ENCODE measurements around the gene TMC6. TPM values are rescaled to one million over a fixed set of nuclear protein-coding genes. Genes with fewer than 3 reads are reported as not detected.
A peak's percentile ranks its signal among the peaks of the same experiment; 100 is the strongest.
"Not testable (repeated sequence)": the region's sequence is repeated elsewhere in the genome, so short reads cannot be mapped to it uniquely, and the experiment has no call there.

Gene TMC6
- total and polyA plus RNA-seq, 4 experiments from 2014 or later: 258 to 702 (median 498) TPM

DNA sequence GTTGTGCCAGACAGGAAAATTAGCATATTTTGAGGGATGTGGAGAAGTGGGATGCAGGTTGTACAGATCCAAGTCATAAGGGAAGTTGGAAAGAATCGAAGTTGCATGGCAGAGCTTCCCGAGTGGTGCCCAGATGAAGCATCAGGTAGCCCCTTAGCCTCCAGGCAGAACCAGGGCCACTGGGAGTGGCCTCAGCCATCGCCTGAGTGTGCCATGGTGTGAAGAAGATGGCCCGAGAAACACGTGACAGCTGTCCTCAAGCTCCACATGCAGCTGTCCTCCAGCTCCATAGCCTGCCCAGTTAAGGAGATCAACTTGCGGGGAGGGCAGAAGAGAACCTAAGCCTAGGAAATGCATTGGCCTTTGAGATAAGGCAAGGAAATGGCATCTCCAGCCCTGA, 33.5 kb downstream of the TMC6 start:
- ChIA-PET CTCF (ENCODE audit: partially characterized antibody) (interaction anchor here (1.9 kb wide), 1 partner anchor 11 kb away, joined by 4 read pairs; no protein-coding TSS in a partner anchor), POLR2A (ENCODE audit: partially characterized antibody) (interaction anchor here (1.1 to 1.7 kb wide), 2 partner anchors 39 to 68 kb away, joined by 3 to 5 read pairs; no protein-coding TSS in a partner anchor)
- H3K27ac Mint-ChIP-seq: no peak overlapping the region
- H3K4me1 Mint-ChIP-seq: no peaks in the 10 kb centered on the region
- peaks cover 69 to 91% of the 10 kb centered on the region in 2 donors for H3K36me3 Mint-ChIP-seq
- DNase-seq: no peak
- no peak overlapping the region for H3K27ac ChIP-seq (ENCODE audit: low read depth, low read length)
- H3K27me3 Mint-ChIP-seq: no peaks in the 10 kb centered on the region
- peaks cover 82% of the 10 kb centered on the region for H3K36me3 ChIP-seq (ENCODE audit: insufficient read depth, low read length)
- H3K4me3 Mint-ChIP-seq: no peak overlapping the region
- H3K9me3 Mint-ChIP-seq: no peaks in the 10 kb centered on the region
- no peaks in the 10 kb centered on the region for H3K9me3 ChIP-seq (ENCODE audit: control insufficient read depth in 1 of 2, low read length in 2 of 2)
- intact Hi-C loops (cut with micrococcal nuclease): no loop called here
- H3K27me3 ChIP-seq (ENCODE audit: insufficient read depth, low read length): no peaks in the 10 kb centered on the region
- H3K4me1 ChIP-seq (ENCODE audit: insufficient read depth, low read length): no peaks in the 10 kb centered on the region
- no peak overlapping the region for H3K4me3 ChIP-seq (ENCODE audit: low read length in 2 of 2)

DNA sequence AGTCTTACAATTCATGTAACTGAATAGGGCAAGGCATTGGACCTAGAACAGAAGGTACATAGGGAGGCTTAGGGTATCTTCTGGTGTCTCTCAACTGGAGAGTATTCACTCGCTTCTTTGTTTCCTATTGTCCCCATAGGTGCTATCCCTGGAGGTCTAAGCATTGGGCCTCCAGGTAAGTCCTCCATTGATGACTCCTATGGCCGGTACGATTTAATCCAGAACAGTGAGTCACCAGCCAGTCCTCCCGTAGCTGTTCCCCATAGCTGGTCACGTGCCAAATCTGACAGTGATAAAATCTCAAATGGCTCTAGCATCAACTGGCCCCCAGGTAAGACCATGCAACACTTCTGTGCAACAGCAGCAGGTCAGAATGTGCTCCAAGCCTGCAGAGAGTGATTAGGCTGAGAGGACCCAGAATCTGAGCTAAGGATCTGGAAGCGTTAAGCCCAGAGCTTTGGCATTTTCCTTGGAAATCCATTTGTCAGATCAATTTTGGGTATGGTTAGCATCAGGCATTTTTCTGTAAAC, 35.7 kb downstream of the TMC6 start:
- Mint-ChIP-seq H3K27me3 (no peaks in the 10 kb centered on the region), H3K9me3 (no peaks in the 10 kb centered on the region), H3K4me1 (peaks cover 0 to 2% (median 0%) of the 10 kb centered on the region in 4 donors), H3K36me3 (peaks cover 61 to 84% of the 10 kb centered on the region in 2 donors), H3K4me3 (no peak overlapping the region), H3K27ac (peak overlapping the region in 3 of 7 donors; percentile 7 to 61 (median 13))
- ChIA-PET CTCF (ENCODE audit: partially characterized antibody) (interaction anchor here (1.2 to 1.4 kb wide), 3 partner anchors 45 to 158 kb away, joined by 3 to 5 read pairs (median 4); no protein-coding TSS in a partner anchor), POLR2A (ENCODE audit: partially characterized antibody) (interaction anchor here (0.6 to 1.6 kb wide), 3 partner anchors 13 to 49 kb away, joined by 3 to 4 read pairs (median 4); no protein-coding TSS in a partner anchor)
- Histone ChIP-seq H3K27me3 (ENCODE audit: insufficient read depth, low read length) (no peaks in the 10 kb centered on the region), H3K27ac (ENCODE audit: low read depth, low read length) (no peak overlapping the region), H3K36me3 (ENCODE audit: insufficient read depth, low read length) (peaks cover 85% of the 10 kb centered on the region), H3K4me3 (ENCODE audit: low read length in 2 of 2) (no peak overlapping the region), H3K4me1 (ENCODE audit: insufficient read depth, low read length) (no peaks in the 10 kb centered on the region), H3K9me3 (ENCODE audit: control insufficient read depth in 1 of 2, low read length in 2 of 2) (no peaks in the 10 kb centered on the region)
- DNase-seq: no peak
- intact Hi-C loops (cut with micrococcal nuclease): no loop called here

DNA sequence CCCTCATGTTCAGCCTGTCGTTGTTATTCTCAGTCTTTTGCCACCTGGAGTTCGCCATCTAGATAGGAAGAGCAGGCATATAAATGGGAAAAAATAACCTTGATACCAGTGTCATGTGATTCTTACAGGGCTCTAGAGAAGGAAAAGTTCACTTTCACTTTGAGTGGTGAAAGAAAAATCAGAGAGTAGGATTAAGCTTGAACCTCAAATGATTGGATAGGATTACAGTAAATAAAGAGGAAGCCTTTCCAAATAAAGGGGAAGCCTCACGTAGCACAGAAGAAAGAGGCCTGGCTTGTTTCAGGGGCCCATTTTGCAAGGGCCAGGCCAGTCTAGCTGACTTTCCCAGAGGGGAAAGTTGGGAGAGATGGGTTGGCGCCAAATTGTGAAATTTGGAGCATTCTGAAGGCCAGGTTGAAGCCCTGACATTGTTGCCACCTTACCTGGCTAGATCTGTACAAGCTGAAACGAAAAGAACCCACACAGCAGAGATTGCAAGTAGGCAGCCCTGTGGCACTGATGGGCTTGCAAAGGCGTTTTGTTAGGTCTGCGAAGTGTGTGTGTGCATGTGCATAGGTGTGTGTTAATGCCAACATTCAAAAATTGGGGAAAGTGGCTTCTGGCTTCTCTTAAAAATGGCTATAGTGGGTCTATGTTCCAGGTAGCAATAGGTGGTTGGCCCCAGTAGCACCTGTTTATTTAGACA, 38.8 kb downstream of the TMC6 start:
- Histone ChIP-seq H3K4me3 (ENCODE audit: low read length in 2 of 2) (no peak overlapping the region), H3K9me3 (ENCODE audit: control insufficient read depth in 1 of 2, low read length in 2 of 2) (no peaks in the 10 kb centered on the region), H3K27me3 (ENCODE audit: insufficient read depth, low read length) (no peaks in the 10 kb centered on the region), H3K27ac (ENCODE audit: low read depth, low read length) (no peak overlapping the region), H3K4me1 (ENCODE audit: insufficient read depth, low read length) (no peaks in the 10 kb centered on the region), H3K36me3 (ENCODE audit: insufficient read depth, low read length) (peaks cover 70% of the 10 kb centered on the region)
- peaks cover 60 to 83% of the 10 kb centered on the region in 2 donors for H3K36me3 Mint-ChIP-seq
- H3K4me1 Mint-ChIP-seq: peaks cover 0 to 5% (median 0%) of the 10 kb centered on the region in 4 donors
- ChIA-PET CTCF (ENCODE audit: partially characterized antibody) (interaction anchor here (3.0 kb wide), 1 partner anchor 87 kb away, joined by 9 read pairs; no protein-coding TSS in a partner anchor), POLR2A (ENCODE audit: partially characterized antibody) (interaction anchor here (1.5 kb wide), 1 partner anchor 37 kb away, joined by 3 read pairs; no protein-coding TSS in a partner anchor)
- intact Hi-C loops (cut with micrococcal nuclease): no loop called here
- H3K4me3 Mint-ChIP-seq: no peak overlapping the region
- H3K27ac Mint-ChIP-seq: peak overlapping the region in 4 of 7 donors; percentile 6 to 82 (median 20)
- no peak for DNase-seq
- H3K9me3 Mint-ChIP-seq: no peaks in the 10 kb centered on the region
- H3K27me3 Mint-ChIP-seq: no peaks in the 10 kb centered on the region

DNA sequence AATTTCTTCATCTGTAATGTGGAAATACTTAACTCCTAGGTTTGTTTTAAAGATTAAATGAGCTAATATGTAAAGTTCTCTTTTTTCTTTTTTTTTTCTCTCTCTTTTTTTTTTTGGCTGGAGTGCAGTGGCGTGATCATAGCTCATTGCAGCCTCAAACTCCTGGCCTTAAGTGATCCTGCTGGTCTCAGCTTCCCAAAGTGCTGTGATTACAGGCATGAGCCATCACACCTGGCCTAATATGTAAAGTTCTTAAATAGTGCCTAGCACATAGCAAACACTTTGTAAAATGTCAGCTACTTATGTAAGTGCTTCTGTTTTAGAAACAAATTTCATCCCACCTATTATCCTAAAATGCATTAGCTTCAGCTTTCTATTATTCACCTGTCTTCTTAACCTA, 40.0 kb downstream of the TMC6 start:
- intact Hi-C loops (cut with micrococcal nuclease): no loop called here
- ChIA-PET POLR2A (ENCODE audit: partially characterized antibody) (interaction anchor here (1.5 kb wide), 1 partner anchor 38 kb away, joined by 3 read pairs; no protein-coding TSS in a partner anchor), CTCF (ENCODE audit: partially characterized antibody) (interaction anchor here (0.7 to 1.2 kb wide), 4 partner anchors 19 to 163 kb away, joined by 3 to 5 read pairs (median 4); no protein-coding TSS in a partner anchor)
- Mint-ChIP-seq H3K9me3 (no peaks in the 10 kb centered on the region), H3K27me3 (no peaks in the 10 kb centered on the region), H3K27ac (peak overlapping the region in 1 of 7 donors; percentile 64), H3K4me1 (peaks cover 0 to 5% (median 0%) of the 10 kb centered on the region in 4 donors), H3K36me3 (peaks cover 57 to 76% of the 10 kb centered on the region in 2 donors), H3K4me3 (no peak overlapping the region)
- DNase-seq: no peak
- Histone ChIP-seq H3K4me3 (ENCODE audit: low read length in 2 of 2) (no peak overlapping the region), H3K9me3 (ENCODE audit: control insufficient read depth in 1 of 2, low read length in 2 of 2) (no peaks in the 10 kb centered on the region), H3K36me3 (ENCODE audit: insufficient read depth, low read length) (peaks cover 66% of the 10 kb centered on the region), H3K4me1 (ENCODE audit: insufficient read depth, low read length) (no peaks in the 10 kb centered on the region), H3K27me3 (ENCODE audit: insufficient read depth, low read length) (no peaks in the 10 kb centered on the region), H3K27ac (ENCODE audit: low read depth, low read length) (no peak overlapping the region)

DNA sequence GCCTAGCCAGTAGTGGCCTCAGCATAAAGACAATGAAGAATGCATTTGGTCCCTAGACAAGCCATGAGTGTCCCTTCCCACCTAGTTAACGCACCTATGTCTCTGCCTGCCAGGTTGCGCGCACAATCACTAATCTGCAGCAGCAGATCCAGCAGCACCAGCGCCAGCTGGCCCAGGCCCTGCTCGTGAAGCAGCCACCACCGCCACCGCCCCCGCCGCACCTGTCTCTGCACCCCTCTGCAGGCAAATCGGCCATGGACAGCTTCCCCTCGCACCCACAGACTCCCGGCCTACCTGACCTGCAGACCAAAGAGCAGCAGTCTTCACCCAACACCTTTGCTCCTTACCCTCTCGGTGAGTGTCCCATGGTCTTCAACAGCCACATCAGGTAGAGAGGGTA, 41.8 kb downstream of the TMC6 start:
- Mint-ChIP-seq H3K36me3 (peaks cover 48 to 78% of the 10 kb centered on the region in 2 donors), H3K27me3 (no peaks in the 10 kb centered on the region), H3K9me3 (no peaks in the 10 kb centered on the region), H3K4me3 (no peak overlapping the region), H3K4me1 (peaks cover 0 to 5% (median 0%) of the 10 kb centered on the region in 4 donors), H3K27ac (peak overlapping the region in 1 of 7 donors; percentile 53)
- ChIA-PET POLR2A (ENCODE audit: partially characterized antibody) (no interaction called here), CTCF (ENCODE audit: partially characterized antibody) (interaction anchor here (0.7 to 6.1 kb wide), 2 partner anchors 21 to 90 kb away, joined by 3 to 62 read pairs; no protein-coding TSS in a partner anchor)
- H3K27ac ChIP-seq (ENCODE audit: low read depth, low read length): no peak overlapping the region
- intact Hi-C loops (cut with micrococcal nuclease): no loop called here
- no peak overlapping the region for H3K4me3 ChIP-seq (ENCODE audit: low read length in 2 of 2)
- H3K36me3 ChIP-seq (ENCODE audit: insufficient read depth, low read length): peaks cover 58% of the 10 kb centered on the region
- DNase-seq: no peak
- H3K27me3 ChIP-seq (ENCODE audit: insufficient read depth, low read length): no peaks in the 10 kb centered on the region
- H3K4me1 ChIP-seq (ENCODE audit: insufficient read depth, low read length): no peaks in the 10 kb centered on the region
- no peaks in the 10 kb centered on the region for H3K9me3 ChIP-seq (ENCODE audit: control insufficient read depth in 1 of 2, low read length in 2 of 2)

DNA sequence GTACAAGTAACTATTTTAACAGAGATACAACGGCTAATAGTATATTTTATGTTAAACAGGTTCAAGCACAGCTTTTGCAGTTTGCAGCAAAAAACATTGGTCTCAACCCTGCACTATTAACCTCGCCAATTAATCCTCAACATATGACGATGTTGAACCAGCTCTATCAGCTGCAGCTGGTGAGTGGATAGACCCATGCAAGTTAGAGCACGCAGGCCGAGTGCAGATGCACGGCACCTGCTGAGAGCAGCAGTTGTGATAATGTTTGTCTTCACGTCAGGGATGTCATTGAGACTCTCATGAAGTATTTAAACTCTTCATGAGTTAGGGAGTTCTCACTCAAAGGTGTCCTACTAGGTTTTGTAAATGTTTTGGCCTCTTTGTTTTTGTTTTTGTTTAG, 45.6 kb downstream of the TMC6 start:
- H3K9me3 Mint-ChIP-seq: no peaks in the 10 kb centered on the region
- Histone ChIP-seq H3K27me3 (ENCODE audit: insufficient read depth, low read length) (no peaks in the 10 kb centered on the region), H3K4me3 (ENCODE audit: low read length in 2 of 2) (no peak overlapping the region), H3K36me3 (ENCODE audit: insufficient read depth, low read length) (peaks cover 51% of the 10 kb centered on the region), H3K9me3 (ENCODE audit: control insufficient read depth in 1 of 2, low read length in 2 of 2) (no peaks in the 10 kb centered on the region), H3K27ac (ENCODE audit: low read depth, low read length) (no peak overlapping the region), H3K4me1 (ENCODE audit: insufficient read depth, low read length) (no peaks in the 10 kb centered on the region)
- ChIA-PET CTCF (ENCODE audit: partially characterized antibody) (interaction anchor here (1.0 to 6.1 kb wide), 5 partner anchors 9 to 167 kb away, joined by 3 to 62 read pairs (median 4); partner anchors contain the start of genes AFMID and TK1), POLR2A (ENCODE audit: partially characterized antibody) (no interaction called here)
- H3K4me3 Mint-ChIP-seq: no peak overlapping the region
- no peaks in the 10 kb centered on the region for H3K27me3 Mint-ChIP-seq
- H3K27ac Mint-ChIP-seq: peak overlapping the region in 1 of 7 donors; percentile 69
- DNase-seq: no peak
- peaks cover 51 to 77% of the 10 kb centered on the region in 2 donors for H3K36me3 Mint-ChIP-seq
- peaks cover 0 to 2% (median 0%) of the 10 kb centered on the region in 4 donors for H3K4me1 Mint-ChIP-seq
- intact Hi-C loops (cut with micrococcal nuclease): no loop called here

DNA sequence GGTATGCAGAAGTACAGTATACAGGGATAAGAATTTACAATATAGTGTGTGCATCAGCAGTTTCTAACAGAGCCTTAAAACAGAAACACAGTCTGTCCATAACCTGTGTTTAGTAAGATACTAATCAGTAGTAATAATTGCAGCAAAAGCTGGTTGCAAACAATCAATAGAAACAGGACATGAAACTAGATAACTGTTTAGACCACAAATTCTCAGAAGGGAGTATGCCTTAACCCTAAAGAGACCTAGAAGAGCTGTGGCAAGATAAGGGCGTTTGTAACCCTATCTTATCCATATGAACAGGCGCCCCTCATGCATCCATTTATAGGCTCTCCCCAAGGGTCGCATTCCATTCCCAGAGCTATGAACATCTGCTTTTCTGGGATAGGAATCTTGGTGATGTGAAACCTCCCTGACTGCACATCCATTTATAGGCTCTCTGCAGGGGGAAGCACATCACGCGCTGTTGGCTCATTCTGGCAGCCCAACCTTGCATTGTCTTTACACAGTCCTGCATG, 46.1 kb downstream of the TMC6 start:
- H3K27ac ChIP-seq (ENCODE audit: low read depth, low read length); H3K9me3 Mint-ChIP-seq; H3K27me3 Mint-ChIP-seq; DNase-seq; POLR2A ChIA-PET (ENCODE audit: partially characterized antibody); H3K4me3 ChIP-seq (ENCODE audit: low read length in 2 of 2); H3K27me3 ChIP-seq (ENCODE audit: insufficient read depth, low read length); H3K4me3 Mint-ChIP-seq; intact Hi-C loops (cut with micrococcal nuclease); H3K4me1 ChIP-seq (ENCODE audit: insufficient read depth, low read length); H3K9me3 ChIP-seq (ENCODE audit: control insufficient read depth in 1 of 2, low read length in 2 of 2); H3K4me1 Mint-ChIP-seq: not testable (repeated sequence)
- peaks cover 51% of the 10 kb centered on the region for H3K36me3 ChIP-seq (ENCODE audit: insufficient read depth, low read length)
- Mint-ChIP-seq H3K27ac (peak overlapping the region in 1 of 7 donors; percentile 57), H3K36me3 (peaks cover 52 to 78% of the 10 kb centered on the region in 2 donors)
- CTCF ChIA-PET (ENCODE audit: partially characterized antibody): interaction anchor here (1.3 to 6.1 kb wide), 3 partner anchors 10 to 95 kb away, joined by 3 to 62 read pairs (median 4); no protein-coding TSS in a partner anchor
